Progenitor cell of endocrine pancreas (in vitro differentiated cells): ENCODE measurements around the gene ACTR1B. TPM values are rescaled to one million over a fixed set of nuclear protein-coding genes. Genes with fewer than 3 reads are reported as not detected.
"Not testable (repeated sequence)": the region's sequence is repeated elsewhere in the genome, so short reads cannot be mapped to it uniquely, and the experiment has no call there.

Experiments used
- DNase-seq: peaks from one replicate; pipeline ENCODE4 v3.0.0; 2021; ENCODE audit warnings: low spot score; ENCODE audit not compliant: unreplicated experiment
- H3K27ac Mint-ChIP-seq: 2 replicates; pipeline ENCODE4 v1.8.0; 2021; ENCODE audit warnings: mild to moderate bottlenecking, moderate library complexity, mixed read lengths
- H3K27me3 Mint-ChIP-seq: 2 replicates; pipeline ENCODE4 v1.8.0; 2021; ENCODE audit warnings: mixed read lengths
- H3K36me3 Mint-ChIP-seq: 2 replicates; pipeline ENCODE4 v1.8.0; 2022; ENCODE audit warnings: mixed read lengths; ENCODE audit not compliant: insufficient read depth
- H3K4me1 Mint-ChIP-seq: 2 replicates; pipeline ENCODE4 v1.8.0; 2021; ENCODE audit warnings: low read depth, mixed read lengths
- H3K4me3 Mint-ChIP-seq: 2 replicates; pipeline ENCODE4 v1.8.0; 2021; ENCODE audit warnings: low read depth, mild to moderate bottlenecking, moderate library complexity, mixed read lengths
- H3K9me3 Mint-ChIP-seq: 2 replicates; pipeline ENCODE4 v1.8.0; 2021; ENCODE audit warnings: low read depth, mixed read lengths
- CTCF ChIP-seq: fragments of 200-600 bp; sonication (generic); IDR thresholded peaks from one replicate; pipeline ENCODE4 v1.5.0; 2021; ENCODE audit warnings: antibody characterized with exemption, mild to moderate bottlenecking; ENCODE audit not compliant: unreplicated experiment
- long read RNA-seq: library from polyadenylated mRNA; unstranded; transcript quantifications from one replicate; pipeline ENCODE4 v2.0.0, GENCODE V29; 2020
- total RNA-seq: library from RNA; stranded (reverse); gene quantifications from 2 replicates; pipeline ENCODE4 v1.2.1, GENCODE V29; 2021

ACTR1B gene
- 87.4 and 88.5 TPM in 2 replicates for total RNA-seq
- long read RNA-seq, transcript ACTR1B-201 (11 exons, 2,243 nt), result major isoform, 11 of 18 reads
- long read RNA-seq, partial matches to known transcripts, result 2 of 18 reads
- long read RNA-seq, other reads (novel, unspliced or antisense), result 5 of 18 reads

- peaks cover 2% of the 10 kb centered on the region for H3K36me3 Mint-ChIP-seq
- peak within 1 kb of the TSS; percentile 91 for H3K4me3 Mint-ChIP-seq
- no peaks in the 10 kb centered on the region for H3K9me3 Mint-ChIP-seq
- H3K4me1 Mint-ChIP-seq, result peaks cover 17% of the 10 kb centered on the region
- no peaks in the 10 kb centered on the region for H3K27me3 Mint-ChIP-seq
- peak; percentile 74 for TF ChIP-seq CTCF
- peak; percentile 95 for DNase-seq
- H3K27ac Mint-ChIP-seq, result peak within 1 kb of the TSS; percentile 98
Measured at GRCh38 chr2:97663962-97664635, at the start of gene ACTR1B. TSS of gene ACTR1B (minus strand) at chr2:97664044. CDS start at chr2:97663890, 154 bp downstream.

- peaks cover 37% of the 10 kb centered on the region for H3K4me1 Mint-ChIP-seq
- no peak for TF ChIP-seq CTCF
- DNase-seq, result no peak
- H3K27ac Mint-ChIP-seq, result peak overlapping the region; percentile 51
- no peaks in the 10 kb centered on the region for H3K9me3 Mint-ChIP-seq
- peaks cover 2% of the 10 kb centered on the region for H3K36me3 Mint-ChIP-seq
- H3K4me3 Mint-ChIP-seq, result no peak overlapping the region
- no peaks in the 10 kb centered on the region for H3K27me3 Mint-ChIP-seq
Measured at GRCh38 chr2:97712693-97713295, 49.0 kb upstream of the ACTR1B start.

GRCh38 chr2:97712175-97712574 lies 48.3 kb upstream of the ACTR1B start:
- not testable (repeated sequence) for H3K9me3 Mint-ChIP-seq
- H3K27ac Mint-ChIP-seq, result peak overlapping the region; percentile 51

GRCh38 chr2:97711394-97711711 lies 47.5 kb upstream of the ACTR1B start:
- Mint-ChIP-seq H3K27me3 (no peaks in the 10 kb centered on the region), H3K9me3 (no peaks in the 10 kb centered on the region), H3K27ac (peak overlapping the region; percentile 51), H3K4me3 (no peak overlapping the region), H3K4me1 (peaks cover 32% of the 10 kb centered on the region), H3K36me3 (peaks cover 2% of the 10 kb centered on the region)
- DNase-seq, result no peak
- TF ChIP-seq CTCF, result no peak

More at GRCh38 chr2:97712175-97712574, 48.3 kb upstream of the ACTR1B start:
- Mint-ChIP-seq H3K4me1 (peaks cover 33% of the 10 kb centered on the region), H3K4me3 (peak overlapping the region; percentile 34)
- H3K36me3 Mint-ChIP-seq, DNase-seq, H3K27me3 Mint-ChIP-seq: not testable (repeated sequence)

- TF ChIP-seq CTCF, result no peak
- no peaks in the 10 kb centered on the region for H3K9me3 Mint-ChIP-seq
- no peaks in the 10 kb centered on the region for H3K27me3 Mint-ChIP-seq
- no peak overlapping the region for H3K4me3 Mint-ChIP-seq
- peaks cover 2% of the 10 kb centered on the region for H3K36me3 Mint-ChIP-seq
- H3K27ac Mint-ChIP-seq, result no peak overlapping the region
- peaks cover 25% of the 10 kb centered on the region for H3K4me1 Mint-ChIP-seq
- no peak for DNase-seq
Measured at GRCh38 chr2:97708608-97709007, 44.8 kb upstream of the ACTR1B start.

GRCh38 chr2:97708048-97708380 lies 44.2 kb upstream of the ACTR1B start:
- Mint-ChIP-seq H3K36me3 (peaks cover 2% of the 10 kb centered on the region), H3K4me1 (peaks cover 20% of the 10 kb centered on the region), H3K27ac (no peak overlapping the region), H3K9me3 (no peaks in the 10 kb centered on the region), H3K4me3 (no peak overlapping the region), H3K27me3 (no peaks in the 10 kb centered on the region)
- TF ChIP-seq CTCF, result no peak
- no peak for DNase-seq
